Ishikawa (cell line): ENCODE results near the gene TNFRSF4.

Source experiments
- EGR1 ChIP-seq: IDR thresholded peaks from 2 replicates; pipeline ENCODE4 v1.6.1; 2012
- EP300 ChIP-seq: IDR thresholded peaks from 2 replicates; pipeline ENCODE4 v1.6.1; 2012; ENCODE audit warnings: borderline replicate concordance
- TAF1 ChIP-seq: IDR thresholded peaks from 2 replicates; pipeline ENCODE4 v1.6.1; 2012; ENCODE audit warnings: low read depth, mild to moderate bottlenecking

- TF ChIP-seq EP300 (no peak), TAF1 (no peak), EGR1 (no peak)
These were observed 52.3 kb downstream of the TNFRSF4 start for GRCh38 chr1:1161683-1162079.
